Stimulated activated CD8-positive, alpha-beta memory T cell treated with anti-CD3 and anti-CD28 coated beads, Interleukin-7, amount 100 ng/mL, for 48 hours (primary cell): ENCODE measurements around the gene PCYT1A.
"Not testable (repeated sequence)": the region's sequence is repeated elsewhere in the genome, so short reads cannot be mapped to it uniquely, and the experiment has no call there.

Source experiments
- DNase-seq, 2 donors: peaks; one replicate each; pipeline ENCODE4 v3.0.0-alpha.2; 2020; ENCODE audit warnings: low read depth in 1 of 2; ENCODE audit errors: extremely low read depth in 1 of 2

Gene PCYT1A

DNA sequence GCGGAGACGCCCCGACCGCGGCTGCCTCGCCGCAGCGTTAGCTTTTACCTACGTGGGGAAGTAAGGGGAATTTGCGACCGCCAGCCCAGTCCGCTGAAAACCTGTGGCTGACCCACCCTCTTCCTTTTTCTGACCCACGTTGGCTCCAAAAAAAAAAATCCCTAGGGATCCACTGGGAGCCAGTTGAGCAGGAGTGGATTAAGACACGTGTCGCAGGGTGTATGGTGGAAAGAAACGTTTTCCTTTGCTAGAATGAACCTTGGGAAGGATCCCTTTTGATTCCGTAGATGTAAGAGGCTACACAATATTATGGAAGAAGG lies 575 bp upstream of the PCYT1A start:
- DNase-seq: no peak

DNA sequence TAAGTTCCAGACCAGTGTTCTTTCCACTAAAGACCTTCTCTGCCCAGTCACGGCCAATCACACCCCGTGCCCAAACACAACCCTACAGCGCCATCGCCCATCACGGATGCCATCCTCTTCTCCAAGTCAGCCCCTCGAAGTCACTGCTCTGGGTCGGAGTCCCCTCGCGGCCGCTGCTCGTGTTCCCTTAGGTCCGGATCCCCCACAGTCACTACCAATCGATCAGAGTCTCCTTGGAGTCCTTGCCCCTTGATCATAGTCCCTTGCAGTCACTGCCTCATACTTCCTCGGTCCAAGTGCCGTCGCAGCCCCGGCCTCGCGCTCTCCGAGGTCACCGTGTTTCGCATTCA lies 461 bp downstream of the PCYT1A start:
- DNase-seq: peak in 1 of 2 donors; percentile 21

DNA sequence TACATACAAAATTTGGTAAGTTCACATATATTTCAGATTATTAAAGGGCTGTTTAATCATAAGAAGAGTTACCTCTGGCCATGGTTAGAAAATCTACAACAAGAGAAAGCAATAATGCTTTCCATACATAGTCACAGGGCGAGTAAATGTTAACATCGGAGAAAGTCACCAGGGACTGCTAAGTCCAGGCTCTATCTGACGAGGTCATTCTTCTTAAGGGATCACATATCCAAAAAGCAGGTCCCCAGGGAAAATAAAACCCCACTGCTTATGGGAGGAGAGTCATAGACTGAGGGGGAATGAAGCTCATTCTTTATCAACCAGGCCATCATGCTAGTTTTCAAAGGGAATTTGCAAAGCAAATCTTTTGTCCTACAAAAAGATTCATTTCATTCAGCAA lies 3.1 kb downstream of the PCYT1A start:
- DNase-seq: no peak

DNA sequence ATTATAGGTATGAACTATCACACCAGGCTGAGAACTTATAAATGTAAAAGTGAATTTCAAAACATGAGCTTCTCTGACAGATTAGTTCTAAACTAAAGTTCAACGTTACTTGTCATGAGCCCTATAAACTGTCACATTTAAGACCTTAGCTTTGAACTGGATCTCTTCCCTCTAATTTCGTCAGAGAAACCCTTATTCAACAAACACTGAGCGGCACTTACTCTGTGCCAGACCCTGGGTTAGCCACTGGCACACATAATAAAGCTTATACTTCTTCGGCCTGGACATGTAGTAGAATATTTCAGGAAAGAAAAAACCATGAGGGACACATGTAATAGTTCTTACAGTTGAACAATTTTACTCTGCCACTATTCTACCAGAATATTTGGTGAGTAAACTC lies 5.6 kb downstream of the PCYT1A start:
- no peak for DNase-seq

DNA sequence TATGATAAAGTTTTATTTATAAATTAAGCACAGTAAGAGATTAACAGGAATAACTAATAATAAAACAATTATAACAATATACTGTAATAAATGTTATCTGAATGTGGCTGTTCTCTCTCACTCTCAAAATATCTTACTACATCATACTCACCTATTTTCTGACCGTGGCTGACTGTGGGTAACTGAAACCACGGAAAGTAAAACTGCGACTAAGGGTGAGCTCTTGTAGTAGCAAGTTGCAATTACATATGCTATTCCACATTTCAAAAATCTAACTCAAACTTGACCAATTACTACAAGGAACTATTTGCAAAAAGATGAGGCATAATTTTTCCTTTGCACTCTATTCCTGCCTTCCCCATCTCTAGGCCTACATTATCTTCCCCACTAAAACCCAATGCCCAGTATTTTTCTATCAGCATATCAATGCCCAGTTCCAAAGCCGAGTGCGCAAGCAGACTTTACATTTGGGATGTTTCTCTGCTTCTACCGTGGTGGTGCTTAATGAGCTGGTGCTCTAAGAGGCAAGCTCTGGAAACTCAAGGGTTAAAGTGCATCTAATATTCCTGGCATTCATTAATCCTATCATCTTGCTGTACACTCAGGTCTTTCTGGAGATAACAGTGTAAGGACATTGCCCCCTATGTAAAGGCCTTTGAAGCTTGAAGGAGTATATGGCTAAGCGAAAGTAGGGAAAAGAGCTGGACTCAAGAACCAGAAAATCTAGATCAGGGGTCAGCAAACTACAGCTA lies 6.7 kb downstream of the PCYT1A start:
- no peak for DNase-seq

DNA sequence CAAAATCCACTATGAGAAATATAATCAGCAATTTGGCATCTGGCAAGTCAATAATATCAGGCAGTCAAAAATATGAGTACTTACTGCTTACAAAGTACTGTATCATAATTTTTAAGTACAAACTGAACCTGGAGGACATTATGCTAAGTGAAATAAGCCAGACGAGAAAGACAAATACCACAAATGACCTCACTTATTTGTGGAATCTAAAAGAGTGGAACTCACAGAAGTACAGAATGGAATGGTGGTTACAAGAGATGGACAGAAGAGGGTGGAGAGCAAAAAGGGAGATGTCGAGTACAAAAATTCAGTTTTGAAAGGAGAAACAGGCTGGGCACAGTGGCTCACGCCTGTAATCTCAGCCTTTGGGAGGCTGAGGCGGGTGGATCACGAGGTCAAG lies 12.4 kb downstream of the PCYT1A start:
- no peak for DNase-seq

DNA sequence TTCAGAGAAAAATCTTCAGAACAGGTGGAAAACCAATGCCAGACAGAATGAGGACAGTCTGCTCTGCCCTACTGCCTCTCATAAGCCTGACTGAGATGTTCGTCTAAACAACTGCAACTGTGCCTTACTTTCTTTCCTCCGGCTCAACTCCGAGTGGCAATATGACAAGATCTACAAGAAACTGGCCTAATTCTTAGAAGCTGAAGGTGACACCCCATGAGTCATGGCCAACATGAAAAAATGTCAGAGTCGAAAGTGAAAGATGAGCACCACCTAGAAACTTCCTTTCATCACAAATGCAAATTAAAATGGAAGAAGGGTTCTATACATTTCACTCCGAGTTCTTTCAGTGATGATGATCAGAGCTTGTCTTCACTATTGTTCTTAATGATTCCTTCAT lies 12.9 kb downstream of the PCYT1A start:
- peak in 1 of 2 donors; percentile 64 for DNase-seq

DNA sequence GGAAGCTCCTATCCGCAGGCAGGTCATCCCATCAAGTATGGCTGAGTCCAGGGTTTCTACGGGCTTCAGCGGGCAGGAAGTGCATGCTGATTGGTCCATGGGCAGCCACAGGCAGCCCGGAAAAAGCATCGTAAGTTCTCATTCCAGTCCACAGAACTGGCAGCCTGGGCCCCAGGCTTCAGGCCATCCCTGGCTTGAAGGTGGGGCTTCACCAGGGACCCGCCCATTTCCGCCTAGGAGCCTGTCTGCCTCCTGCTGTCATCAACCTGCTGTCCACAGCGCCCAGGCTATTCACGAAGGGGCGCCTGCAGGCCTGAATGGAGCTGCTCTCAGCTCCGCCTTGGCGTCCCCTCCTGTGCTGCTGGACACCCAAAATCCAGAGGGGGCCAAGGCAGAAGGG lies 13.9 kb downstream of the PCYT1A start:
- DNase-seq: no peak

DNA sequence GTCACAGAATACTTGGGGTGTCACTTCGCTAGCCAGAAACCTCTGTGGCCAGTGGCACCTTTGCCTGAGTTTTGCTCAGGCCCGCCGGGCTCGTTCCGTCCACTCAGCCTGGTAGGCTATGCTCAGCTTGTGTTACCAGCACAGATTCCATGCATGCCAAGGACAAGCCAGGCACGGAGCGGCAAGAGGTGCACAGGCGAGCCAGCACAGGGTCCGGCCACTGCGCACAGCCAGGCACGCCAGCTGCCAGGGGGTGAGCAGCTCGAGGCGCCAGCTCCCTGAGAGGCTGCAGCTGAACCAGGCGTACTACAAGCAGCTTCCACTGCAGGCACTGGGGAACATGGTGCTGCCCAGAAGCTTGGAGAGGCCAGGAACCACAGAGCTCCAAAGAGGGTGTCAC lies 14.7 kb downstream of the PCYT1A start:
- no peak for DNase-seq

DNA sequence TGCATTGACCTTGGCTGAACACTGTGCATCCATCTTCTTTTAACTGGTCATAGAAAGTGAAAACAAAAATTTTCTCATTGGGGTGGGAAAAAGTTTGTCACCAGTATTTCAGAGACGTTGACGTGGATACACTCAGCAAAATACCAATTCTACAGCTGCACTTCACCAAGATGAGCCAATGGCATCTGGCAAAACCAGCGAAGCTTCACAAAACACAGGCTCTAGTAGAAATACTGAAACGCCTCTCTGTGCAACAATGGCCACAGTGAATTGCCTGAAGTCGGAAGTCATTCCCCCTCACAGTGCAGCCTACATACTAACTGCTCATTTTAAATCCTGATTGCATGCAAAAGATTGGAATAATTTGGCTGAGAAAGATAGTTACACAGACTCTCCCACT lies 17.0 kb downstream of the PCYT1A start:
- DNase-seq: no peak

DNA sequence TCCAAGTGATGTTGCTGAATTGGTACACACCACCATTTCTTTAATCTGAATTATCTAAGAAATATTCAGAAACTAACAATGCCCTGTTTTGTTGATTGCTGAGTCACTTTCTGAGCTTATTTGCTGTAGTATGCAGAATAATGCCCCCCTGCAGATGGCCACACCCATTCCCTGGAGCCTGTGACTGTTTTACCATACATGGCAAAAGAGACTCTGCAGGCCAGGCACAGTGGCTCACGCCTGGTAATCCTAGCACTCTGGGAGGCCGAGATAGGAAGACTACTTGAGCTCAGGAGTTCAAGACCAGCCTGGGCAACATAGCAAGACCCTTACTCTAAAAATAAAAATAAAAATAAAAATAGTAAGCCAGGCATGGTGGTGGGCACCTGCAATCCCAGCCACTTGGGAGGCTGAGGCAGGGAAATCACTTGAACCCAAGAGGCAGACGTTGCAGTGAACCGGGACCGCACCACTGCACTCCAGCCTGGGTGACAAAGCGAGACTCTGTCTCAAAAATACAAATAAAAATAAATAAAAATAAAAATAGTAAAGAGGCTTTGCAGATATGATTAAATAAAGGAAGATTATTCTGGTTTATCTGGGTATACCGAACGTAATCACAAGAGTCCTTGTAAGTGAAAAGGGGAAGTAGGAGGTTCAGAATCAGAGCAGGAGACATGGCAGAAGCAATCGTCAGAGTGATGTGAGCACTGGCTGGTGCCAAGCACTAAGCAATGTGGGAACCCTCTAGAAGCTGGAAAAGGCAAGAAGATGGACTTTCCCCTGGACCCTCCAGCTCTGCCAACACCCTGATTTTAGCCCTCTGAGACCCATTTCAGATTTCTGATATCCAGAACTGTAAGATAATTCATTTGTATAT lies 19.0 kb downstream of the PCYT1A start:
- DNase-seq: no peak

DNA sequence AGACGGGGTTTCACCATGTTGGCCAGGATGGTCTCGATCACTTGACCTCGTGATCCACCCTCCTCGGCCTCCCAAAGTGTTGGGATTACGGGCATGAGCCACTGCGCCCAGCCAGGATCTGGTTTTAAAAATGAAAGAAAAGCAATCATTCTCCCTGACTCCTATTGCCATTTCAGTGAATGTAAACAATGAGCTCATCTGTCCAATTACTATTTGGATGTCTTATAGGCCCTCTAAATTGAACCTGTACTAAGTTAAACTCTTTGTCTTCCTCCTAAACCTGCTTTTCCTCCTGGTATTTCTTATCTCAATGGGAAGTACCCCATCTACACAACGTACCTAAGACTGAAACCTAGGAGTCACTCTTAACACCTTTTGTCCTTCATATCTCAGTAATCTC lies 23.7 kb downstream of the PCYT1A start:
- no peak for DNase-seq

DNA sequence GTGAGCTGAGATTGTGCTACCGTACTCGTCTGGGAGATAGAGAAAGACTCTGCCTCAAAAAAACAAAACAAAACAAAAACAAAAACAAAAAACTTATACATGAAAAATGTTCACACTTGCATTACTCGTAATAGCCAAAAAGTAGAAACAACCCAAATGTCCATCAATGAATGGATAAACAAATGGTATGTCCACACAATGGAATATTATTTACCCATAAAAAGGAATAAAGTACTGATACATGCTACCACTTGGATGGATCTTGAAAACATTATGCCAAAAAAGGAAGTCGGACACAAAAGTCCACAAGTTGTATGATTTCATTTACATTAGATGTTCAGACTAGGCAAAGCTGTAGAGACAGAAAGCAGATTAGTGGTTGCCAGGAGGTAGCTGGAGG lies 26.7 kb downstream of the PCYT1A start:
- no peak for DNase-seq

DNA sequence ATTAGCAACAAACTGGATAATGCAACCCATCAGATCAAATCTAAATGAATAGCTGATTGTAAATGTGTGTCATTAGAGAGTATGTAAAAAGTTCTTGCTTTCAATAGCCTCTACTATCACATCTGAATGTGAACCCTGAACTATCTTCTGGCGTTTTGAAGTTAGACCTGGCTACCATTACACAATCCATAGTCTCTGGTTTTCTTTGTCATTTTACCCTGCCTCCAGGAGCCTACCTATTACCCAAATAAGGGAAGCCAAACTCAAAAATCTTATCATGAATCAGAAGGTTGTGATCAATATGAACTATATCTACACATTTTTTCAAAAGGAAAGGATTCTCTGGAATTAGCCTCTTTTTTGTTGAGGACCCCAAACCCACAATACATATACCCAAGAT lies 31.8 kb downstream of the PCYT1A start:
- no peak for DNase-seq

DNA sequence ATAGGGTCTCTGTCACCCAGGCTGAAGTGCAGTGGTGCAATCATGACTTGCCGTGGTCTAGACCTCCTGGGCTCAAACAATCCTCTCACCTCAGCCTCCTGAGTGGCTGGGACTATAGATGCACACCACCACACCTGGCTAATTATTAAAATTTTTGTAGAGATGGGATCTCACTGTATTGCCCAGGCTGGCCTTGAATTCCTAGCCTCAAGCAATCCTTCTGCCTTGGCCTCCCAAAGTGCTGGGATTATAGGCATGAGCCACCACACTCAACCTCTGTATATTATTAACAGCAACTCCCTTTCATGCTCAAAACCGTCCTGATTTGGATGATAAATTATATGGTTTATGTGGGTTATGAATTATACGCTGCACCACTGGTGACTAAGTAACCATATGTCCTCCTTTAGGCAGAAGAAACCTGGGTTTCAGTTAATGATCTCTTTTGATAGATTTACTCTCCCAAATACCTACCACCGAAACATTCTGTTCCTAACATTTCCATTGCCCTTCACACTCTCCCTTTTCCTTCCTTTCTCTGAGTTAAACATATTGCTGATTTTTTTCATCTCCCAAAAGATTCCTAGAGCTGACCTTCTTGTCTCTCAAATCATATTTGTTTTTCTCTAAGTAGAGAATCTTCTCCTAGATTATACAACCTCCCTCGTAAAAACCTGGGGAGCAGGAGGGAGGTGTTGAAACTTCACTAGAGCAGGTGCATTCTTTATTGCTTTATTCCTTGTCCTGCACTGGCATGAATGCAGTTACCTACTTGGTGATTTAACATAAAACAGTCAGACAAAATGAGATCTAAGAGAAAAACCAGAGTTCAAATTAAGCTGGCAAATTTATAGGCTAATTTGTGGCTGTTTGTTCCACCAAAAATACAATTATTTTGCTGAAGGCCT lies 32.9 kb downstream of the PCYT1A start:
- no peak for DNase-seq

DNA sequence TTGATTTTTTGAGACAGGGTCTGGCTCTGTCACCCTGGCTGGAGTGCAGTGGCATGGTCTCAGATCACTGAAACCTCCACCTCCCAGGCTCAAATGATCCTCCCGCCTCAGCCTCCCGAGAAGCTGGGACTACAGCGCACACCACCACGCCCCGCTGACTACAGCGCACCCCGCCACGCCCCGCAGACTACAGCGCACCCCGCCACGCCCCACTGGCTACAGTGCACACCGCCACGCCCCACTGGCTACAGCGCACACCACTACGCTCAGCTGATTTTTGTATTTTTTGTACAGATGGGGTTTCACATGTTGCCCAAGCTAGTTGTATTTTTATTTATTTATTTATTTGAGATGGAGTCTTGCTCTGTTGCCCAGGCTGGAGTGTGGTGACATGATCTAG lies 35.6 kb downstream of the PCYT1A start:
- DNase-seq: no peak

DNA sequence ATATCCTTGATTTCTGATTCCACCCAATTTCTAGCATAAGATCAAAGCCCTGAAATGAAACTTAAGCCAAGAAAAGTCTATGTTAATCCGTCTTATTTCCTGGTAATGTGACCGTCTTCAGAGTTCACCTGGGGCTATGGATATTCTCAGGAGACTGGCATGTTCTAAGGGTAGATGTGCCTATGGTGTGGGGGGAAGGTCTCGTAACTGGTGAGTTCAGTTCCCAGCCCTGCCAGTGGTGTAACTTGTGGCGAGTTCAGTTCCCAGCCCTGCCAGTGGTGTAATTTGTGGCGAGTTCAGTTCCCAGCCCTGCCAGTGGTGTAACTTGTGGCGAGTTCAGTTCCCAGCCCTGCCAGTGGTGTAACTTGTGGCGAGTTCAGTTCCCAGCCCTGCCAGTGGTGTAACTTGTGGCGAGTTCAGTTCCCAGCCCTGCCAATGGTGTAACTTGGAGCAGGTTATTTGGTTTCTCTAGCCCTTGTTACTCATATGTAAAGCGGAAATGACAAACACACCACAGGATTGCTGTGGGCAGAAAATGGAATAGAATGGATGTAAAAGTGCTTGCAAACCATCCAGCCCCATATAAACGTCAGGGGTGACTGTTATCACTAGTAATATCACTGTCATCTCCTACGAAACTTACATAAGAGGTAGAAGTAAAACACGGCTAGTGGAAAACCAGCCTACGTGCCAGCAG lies 40.8 kb downstream of the PCYT1A start:
- DNase-seq: no peak

DNA sequence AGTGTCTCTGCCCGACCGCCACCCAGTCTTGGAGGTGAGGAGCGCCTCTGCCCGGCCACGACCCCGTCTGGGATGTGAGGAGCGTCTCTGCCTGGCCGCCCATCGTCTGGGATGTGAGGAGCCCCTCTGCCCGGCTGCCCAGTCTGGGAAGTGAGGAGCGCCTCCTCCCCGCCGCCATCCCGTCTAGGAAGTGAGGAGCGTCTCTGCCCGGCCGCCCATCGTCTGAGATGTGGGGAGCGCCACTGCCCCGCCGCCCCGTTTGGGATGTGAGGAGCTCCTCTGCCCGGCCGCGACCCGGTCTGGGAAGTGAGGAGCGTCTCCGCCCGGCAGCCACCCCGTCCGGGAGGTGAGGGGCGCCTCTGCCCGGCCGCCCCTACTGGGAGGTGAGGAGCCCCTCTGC lies 43.4 kb downstream of the PCYT1A start:
- DNase-seq: not testable (repeated sequence)

DNA sequence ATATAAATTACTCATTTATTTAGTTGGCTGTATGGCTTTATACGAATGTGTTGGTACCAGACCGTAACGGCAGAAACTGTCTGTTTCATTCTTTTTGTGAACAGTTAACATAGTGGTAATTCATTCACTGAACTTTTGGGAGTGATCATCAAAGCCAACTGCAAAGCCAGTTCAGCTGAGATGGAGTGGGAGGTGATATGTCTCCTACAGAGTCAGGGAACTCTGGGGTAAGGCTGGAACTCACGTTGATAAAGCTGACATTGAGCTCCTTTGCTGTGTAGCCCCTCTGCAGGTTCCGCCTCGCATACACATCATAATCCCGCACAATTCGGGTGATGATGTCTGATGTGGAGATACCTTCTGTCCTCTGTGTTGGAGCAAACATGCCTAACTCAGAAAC lies 45.8 kb downstream of the PCYT1A start:
- DNase-seq: no peak

DNA sequence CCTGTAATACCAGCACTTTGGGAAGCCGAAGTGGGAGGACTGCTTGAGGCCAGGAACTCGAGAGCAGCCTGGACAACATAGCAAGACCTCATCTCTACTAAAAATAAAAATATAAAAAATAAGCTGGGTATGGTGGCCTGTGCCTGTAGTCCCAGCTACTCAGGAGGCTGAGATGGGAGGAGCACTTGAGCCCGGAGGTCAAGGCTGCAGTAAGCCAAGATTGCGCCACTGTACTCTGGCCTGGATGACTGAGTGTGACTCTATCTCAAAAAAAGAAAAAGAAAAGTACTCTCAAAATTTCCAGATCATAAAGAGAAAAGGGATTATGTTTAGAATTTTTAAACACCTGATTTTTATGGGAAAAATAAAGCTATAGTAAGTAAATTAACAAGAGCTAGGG lies 47.1 kb downstream of the PCYT1A start:
- DNase-seq: no peak
